PC-3 (cell line): ENCODE results near the gene MRPS25. TPM values are rescaled to one million over a fixed set of nuclear protein-coding genes. Genes with fewer than 3 reads are reported as not detected.

Experiments
- ATAC-seq: fragments of 200-7000 bp; cut with Tn5 transposase; 2 replicates; pipeline ENCODE4 v1.9.1; 2020; ENCODE audit warnings: mild to moderate bottlenecking, moderate library complexity
- BruUV-seq: library from RNA; stranded (reverse); fragments of 400-500 nt; replicated peaks from 2 replicates; lab custom pipeline; 2021; lab: Mats Ljungman, UMichigan
- CTCF ChIA-PET: fragments of 300-600 bp; sonication (Branson Sonifier 250); formaldehyde crosslinking; loops from one replicate; lab custom pipeline; 2022; ENCODE audit warnings: antibody characterized with exemption; lab: Charles Lee
- POLR2A ChIA-PET: fragments of 300-600 bp; sonication (Branson Sonifier 250); formaldehyde crosslinking; loops from one replicate; lab custom pipeline; 2022; ENCODE audit warnings: antibody characterized with exemption; ENCODE audit not compliant: unreplicated experiment; lab: Charles Lee
- DNase-seq: peaks from one replicate; pipeline ENCODE4 v3.0.0-alpha.2; 2015
- H2AFZ ChIP-seq: fragments of 300-600 bp; sonication (generic); 2 replicates; pipeline ENCODE4 v1.6.0; 2016; ENCODE audit warnings: antibody characterized with exemption, low read length
- H3F3A ChIP-seq: fragments of 300-600 bp; sonication (generic); one replicate; pipeline ENCODE4 v1.6.0; 2017; ENCODE audit warnings: antibody characterized with exemption, low read length, control low read depth, mild to moderate bottlenecking; ENCODE audit not compliant: unreplicated experiment
- H3K27ac ChIP-seq: fragments of 300-600 bp; sonication (generic); 2 replicates; pipeline ENCODE4 v1.5.1; 2016; ENCODE audit warnings: mild to moderate bottlenecking, low read length
- H3K27me3 ChIP-seq: fragments of 300-600 bp; sonication (generic); 2 replicates; pipeline ENCODE4 v1.6.1; 2016; ENCODE audit warnings: low read length, mixed read lengths
- H3K36me3 ChIP-seq: fragments of 300-600 bp; sonication (generic); 2 replicates; pipeline ENCODE4 v1.6.1; 2016; ENCODE audit warnings: low read depth, mixed run types, low read length, mixed read lengths
- H3K4me1 ChIP-seq: fragments of 300-600 bp; sonication (generic); 2 replicates; pipeline ENCODE4 v1.5.1; 2016; ENCODE audit warnings: low read length; ENCODE audit not compliant: insufficient read depth
- H3K4me2 ChIP-seq: fragments of 300-600 bp; sonication (generic); 2 replicates; pipeline ENCODE4 v1.6.0; 2016; ENCODE audit warnings: low read length
- H3K4me3 ChIP-seq: fragments of 300-600 bp; sonication (generic); 2 replicates; pipeline ENCODE4 v1.5.1; 2016; ENCODE audit warnings: mild to moderate bottlenecking, low read length, mixed read lengths
- H3K79me2 ChIP-seq: fragments of 300-600 bp; sonication (generic); 2 replicates; pipeline ENCODE4 v1.6.1; 2017; ENCODE audit warnings: low read length, mixed read lengths
- H3K9ac ChIP-seq: fragments of 300-600 bp; sonication (generic); 2 replicates; pipeline ENCODE4 v1.6.0; 2016; ENCODE audit warnings: mild to moderate bottlenecking, low read length
- H3K9me2 ChIP-seq: fragments of 300-600 bp; sonication (generic); replicated peaks from 2 replicates; pipeline ENCODE4 v1.6.1; 2016; ENCODE audit warnings: mixed run types, low read length, mixed read lengths
- H3K9me3 ChIP-seq: fragments of 300-600 bp; sonication (generic); 2 replicates; pipeline ENCODE4 v1.6.1; 2016; ENCODE audit warnings: low read length, mixed read lengths
- H4K20me1 ChIP-seq: fragments of 300-600 bp; sonication (generic); 2 replicates; pipeline ENCODE4 v1.6.1; 2016; ENCODE audit warnings: low read length, mixed read lengths
- CTCF ChIP-seq: fragments of 300-600 bp; sonication (generic); conservative IDR thresholded peaks from 2 replicates; pipeline ENCODE4 v1.5.1; 2017; ENCODE audit warnings: antibody characterized with exemption, low read depth, mild to moderate bottlenecking, low read length
- EZH2 ChIP-seq: fragments of 300-600 bp; sonication (generic); IDR thresholded peaks from one replicate; pipeline ENCODE4 v1.6.1; 2017; ENCODE audit warnings: antibody characterized with exemption, mild to moderate bottlenecking, low read length; ENCODE audit not compliant: unreplicated experiment
- EZH2phosphoT487 ChIP-seq: fragments of 300-600 bp; sonication (generic); IDR thresholded peaks from 2 replicates; pipeline ENCODE4 v1.6.1; 2018; ENCODE audit warnings: mild to moderate bottlenecking, antibody characterized with exemption, low read length, borderline replicate concordance
- intact Hi-C: fragments of 100-400 bp; cut with micrococcal nuclease; formaldehyde crosslinking; loops from 2 replicates; pipeline ENCODE4 v1.9.0; 2023
- total RNA-seq: library from RNA; depleted of rRNA; stranded (reverse); fragments of >200 nt; gene quantifications from 2 replicates; pipeline ENCODE4 v1.2.3, GENCODE V29; 2014

MRPS25 gene
- total RNA-seq, 1 experiment from 2014 or later = 42.9 TPM

- Histone ChIP-seq H3K27ac (no peak overlapping the region), H3K27me3 (no peaks in the 10 kb centered on the region), H3K9ac (no peak overlapping the region), H3K4me1 (no peaks in the 10 kb centered on the region), H3F3A (no peaks in the 10 kb centered on the region), H3K36me3 (peaks cover 48% of the 10 kb centered on the region), H3K9me3 (no peaks in the 10 kb centered on the region), H3K79me2 (peaks cover 8% of the 10 kb centered on the region), H3K9me2 (no peaks in the 10 kb centered on the region), H4K20me1 (no peaks in the 10 kb centered on the region), H3K4me2 (no peak overlapping the region), H3K4me3 (no peak overlapping the region), H2AFZ (no peak overlapping the region)
- TF ChIP-seq EZH2 (no peak), EZH2phosphoT487 (no peak), CTCF (no peak)
- intact Hi-C loops = no loop called here
- POLR2A ChIA-PET = no interaction called here
- ATAC-seq = no peak
- DNase-seq = no peak
- CTCF ChIA-PET = no interaction called here
- no TSS peak for BruUV-seq
Measured at GRCh38 chr3:15091575-15091974, 26.5 kb upstream of the MRPS25 start.

DNA sequence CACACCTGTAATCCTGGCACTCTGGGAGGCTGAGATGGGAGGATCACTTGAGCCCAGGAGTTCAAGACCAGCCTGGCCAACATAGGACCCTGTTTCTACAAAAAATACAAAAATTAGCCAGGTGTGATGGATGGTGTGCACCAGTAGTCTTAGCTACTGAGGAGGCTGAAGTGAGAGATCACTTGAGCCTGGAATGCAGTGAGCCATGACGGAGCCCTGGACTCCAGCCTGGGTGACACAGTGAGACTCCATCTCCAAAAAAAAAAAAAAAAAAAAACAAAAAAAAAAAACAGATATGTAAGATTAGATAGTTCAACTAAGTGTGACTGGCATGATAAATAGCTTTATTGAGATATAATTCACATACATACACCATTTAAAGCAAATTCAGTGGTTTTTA is 24.1 kb upstream of the MRPS25 start:
- no peaks in the 10 kb centered on the region for H3K9me3 ChIP-seq
- POLR2A ChIA-PET = no interaction called here

More for the DNA sequence above, 24.1 kb upstream of the MRPS25 start:
- no peaks in the 10 kb centered on the region for H3K9me2 ChIP-seq
- H3K27ac ChIP-seq = no peak overlapping the region
- no peak for DNase-seq
- H4K20me1 ChIP-seq = no peaks in the 10 kb centered on the region
- ATAC-seq = no peak
- no peak overlapping the region for H2AFZ ChIP-seq
- H3K4me3 ChIP-seq = no peak overlapping the region
- no peak for TF ChIP-seq EZH2phosphoT487
- TF ChIP-seq CTCF = no peak
- no peak for TF ChIP-seq EZH2
- CTCF ChIA-PET = no interaction called here
- H3K36me3 ChIP-seq = peaks cover 44% of the 10 kb centered on the region
- BruUV-seq = no TSS peak
- H3K4me2 ChIP-seq = no peak overlapping the region
- H3F3A ChIP-seq = no peaks in the 10 kb centered on the region
- intact Hi-C loops = no loop called here
- H3K9ac ChIP-seq = no peak overlapping the region
- H3K4me1 ChIP-seq = no peaks in the 10 kb centered on the region
- no peaks in the 10 kb centered on the region for H3K79me2 ChIP-seq
- H3K27me3 ChIP-seq = no peaks in the 10 kb centered on the region
